Fibroblast of mammary gland (primary cell): Measurements from ENCODE around the gene CNPY4.

Experiments
- DNase-seq: peaks from one replicate; pipeline ENCODE4 v3.0.0-alpha.2; 2010; ENCODE audit warnings: low read depth
- H3K4me3 ChIP-seq: 2 replicates; pipeline ENCODE4 v1.5.1; 2011; ENCODE audit warnings: low read depth, mild to moderate bottlenecking, low read length, moderate library complexity; ENCODE audit not compliant: control insufficient read depth
- TF ChIP-seq, protein P1 (sequence below): conservative IDR thresholded peaks from 2 replicates; pipeline ENCODE4 v1.5.1; 2011; ENCODE audit warnings: low read depth, low read length, inconsistent platforms; ENCODE audit not compliant: control insufficient read depth, insufficient read depth

CNPY4 gene, protein sequence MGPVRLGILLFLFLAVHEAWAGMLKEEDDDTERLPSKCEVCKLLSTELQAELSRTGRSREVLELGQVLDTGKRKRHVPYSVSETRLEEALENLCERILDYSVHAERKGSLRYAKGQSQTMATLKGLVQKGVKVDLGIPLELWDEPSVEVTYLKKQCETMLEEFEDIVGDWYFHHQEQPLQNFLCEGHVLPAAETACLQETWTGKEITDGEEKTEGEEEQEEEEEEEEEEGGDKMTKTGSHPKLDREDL

DNA sequence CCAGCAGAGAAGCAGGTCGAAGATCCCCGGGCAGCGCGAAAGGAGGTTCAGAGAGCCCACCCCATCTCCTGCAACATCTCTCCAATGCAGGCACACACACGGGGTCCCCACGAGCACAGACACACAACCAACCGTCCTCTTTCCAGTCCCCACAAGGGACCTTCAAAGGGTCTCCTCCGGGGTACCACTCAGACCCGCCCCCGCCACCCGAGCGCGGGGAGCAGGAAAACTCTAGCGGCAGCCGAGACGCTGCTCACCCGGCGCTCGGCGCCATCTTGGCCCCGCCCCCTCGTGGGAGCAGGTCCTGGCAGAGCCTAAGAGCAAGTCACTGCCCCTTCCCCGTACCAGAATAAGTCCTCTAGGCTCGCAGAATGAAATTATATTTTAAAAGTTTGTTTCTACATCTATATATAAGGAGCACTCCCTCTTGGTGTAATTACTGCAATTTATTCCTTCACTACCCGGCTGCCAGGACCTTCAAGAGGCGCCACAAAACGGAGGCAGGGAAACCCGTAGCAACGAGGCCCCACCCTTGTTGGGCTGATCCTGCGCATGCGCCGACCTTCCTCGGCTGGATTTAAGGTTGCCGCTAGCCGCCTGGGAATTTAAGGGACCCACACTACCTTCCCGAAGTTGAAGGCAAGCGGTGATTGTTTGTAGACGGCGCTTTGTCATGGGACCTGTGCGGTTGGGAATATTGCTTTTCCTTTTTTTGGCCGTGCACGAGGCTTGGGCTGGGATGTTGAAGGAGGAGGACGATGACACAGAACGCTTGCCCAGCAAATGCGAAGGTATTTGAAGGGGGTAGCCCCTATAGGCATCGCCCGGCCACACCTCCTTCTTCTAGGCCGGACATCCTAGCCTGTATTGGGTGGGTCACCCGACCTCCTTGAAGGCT is at the start of gene CNPY4, which contains the start of gene TAF6:
Gene CNPY4 (plus strand): TSS at position 563 of the 898 bp plus-strand sequence. CDS start 111 bp downstream, at position 674.
Gene TAF6 (minus strand): TSS at position 287 of the 898 bp plus-strand sequence. CDS start 5,149 bp downstream, outside the sequence.
- TF ChIP-seq, protein P1, sequence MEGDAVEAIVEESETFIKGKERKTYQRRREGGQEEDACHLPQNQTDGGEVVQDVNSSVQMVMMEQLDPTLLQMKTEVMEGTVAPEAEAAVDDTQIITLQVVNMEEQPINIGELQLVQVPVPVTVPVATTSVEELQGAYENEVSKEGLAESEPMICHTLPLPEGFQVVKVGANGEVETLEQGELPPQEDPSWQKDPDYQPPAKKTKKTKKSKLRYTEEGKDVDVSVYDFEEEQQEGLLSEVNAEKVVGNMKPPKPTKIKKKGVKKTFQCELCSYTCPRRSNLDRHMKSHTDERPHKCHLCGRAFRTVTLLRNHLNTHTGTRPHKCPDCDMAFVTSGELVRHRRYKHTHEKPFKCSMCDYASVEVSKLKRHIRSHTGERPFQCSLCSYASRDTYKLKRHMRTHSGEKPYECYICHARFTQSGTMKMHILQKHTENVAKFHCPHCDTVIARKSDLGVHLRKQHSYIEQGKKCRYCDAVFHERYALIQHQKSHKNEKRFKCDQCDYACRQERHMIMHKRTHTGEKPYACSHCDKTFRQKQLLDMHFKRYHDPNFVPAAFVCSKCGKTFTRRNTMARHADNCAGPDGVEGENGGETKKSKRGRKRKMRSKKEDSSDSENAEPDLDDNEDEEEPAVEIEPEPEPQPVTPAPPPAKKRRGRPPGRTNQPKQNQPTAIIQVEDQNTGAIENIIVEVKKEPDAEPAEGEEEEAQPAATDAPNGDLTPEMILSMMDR: no peak
- peak within 1 kb of the TSS; percentile 97 for H3K4me3 ChIP-seq
- DNase-seq: peak; percentile 95

DNA sequence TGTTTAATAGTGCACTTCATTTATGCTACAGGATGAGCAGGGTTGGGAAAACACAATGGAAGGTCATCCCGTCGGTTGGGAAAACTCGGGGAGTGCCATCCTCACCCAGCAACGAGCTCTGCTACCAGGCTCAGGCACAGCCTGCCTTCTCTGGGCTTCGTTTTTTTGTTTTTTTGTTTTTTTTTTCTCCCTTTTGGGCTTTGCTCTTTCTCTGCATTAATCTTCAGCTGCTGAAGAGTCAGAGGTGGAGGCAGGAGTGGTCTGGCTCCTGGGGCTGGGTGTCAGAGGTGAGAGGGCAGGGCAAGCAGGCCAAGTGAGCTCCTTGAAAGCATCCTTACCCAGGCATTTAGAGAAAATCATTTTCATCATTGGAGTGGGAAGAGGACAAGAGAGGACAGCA is 49.4 kb upstream of the CNPY4 start:
- TF ChIP-seq, protein P1: no peak
- no peak overlapping the region for H3K4me3 ChIP-seq
- no peak for DNase-seq

DNA sequence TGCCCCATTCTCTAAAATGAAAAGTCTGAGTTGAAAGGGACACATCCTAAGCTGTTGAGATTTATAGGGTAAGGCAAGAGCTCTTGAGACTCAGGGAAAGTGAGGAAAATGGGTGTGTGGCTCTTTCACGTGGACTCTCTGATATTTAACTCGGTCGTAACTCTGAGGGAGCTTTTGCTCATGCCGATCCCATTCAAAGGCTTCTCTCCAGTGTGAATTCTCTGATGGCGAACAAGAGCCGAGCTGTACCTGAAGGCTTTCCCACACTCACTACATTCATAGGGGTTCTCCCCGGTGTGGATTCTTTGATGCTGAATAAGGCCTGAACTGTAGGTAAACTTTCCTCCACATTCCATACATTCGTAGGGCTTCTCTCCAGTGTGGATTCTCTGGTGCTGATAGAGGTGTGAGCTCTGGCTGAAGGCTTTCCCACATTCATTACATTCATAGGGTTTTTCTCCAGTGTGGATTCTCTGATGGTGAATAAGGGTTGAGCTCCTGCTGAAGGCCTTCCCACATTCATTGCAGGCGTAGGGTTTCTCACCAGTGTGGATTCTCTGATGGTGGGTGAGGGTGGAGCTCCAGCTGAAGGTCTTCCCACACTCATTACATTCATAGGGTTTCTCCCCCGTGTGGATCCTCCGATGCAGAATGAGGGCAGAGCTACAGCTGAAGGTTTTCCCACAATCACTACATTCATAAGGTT is 48.3 kb upstream of the CNPY4 start:
- no peak for DNase-seq
- H3K4me3 ChIP-seq: no peak overlapping the region
- TF ChIP-seq, protein P1: no peak

DNA sequence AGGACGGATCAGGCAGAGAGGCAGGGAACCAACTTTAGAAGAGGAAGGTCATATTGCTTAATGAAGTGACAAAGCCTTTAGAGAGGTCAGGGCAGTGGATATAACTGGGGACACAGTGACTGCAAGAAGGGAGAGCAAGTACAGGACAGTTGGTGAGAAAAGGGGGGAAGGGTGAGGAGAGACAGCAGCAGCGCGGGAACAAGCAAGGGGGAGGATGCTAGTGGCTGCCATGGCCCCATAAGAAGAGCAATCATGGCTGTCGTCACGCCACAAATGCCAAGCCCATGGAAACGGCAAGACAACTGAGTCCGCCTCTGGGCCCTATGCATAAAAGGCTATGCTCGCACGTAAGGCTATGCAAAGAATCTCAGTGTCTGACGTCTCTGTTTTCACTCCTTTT is 47.0 kb upstream of the CNPY4 start:
- no peak overlapping the region for H3K4me3 ChIP-seq
- DNase-seq: no peak
- TF ChIP-seq, protein P1: no peak

DNA sequence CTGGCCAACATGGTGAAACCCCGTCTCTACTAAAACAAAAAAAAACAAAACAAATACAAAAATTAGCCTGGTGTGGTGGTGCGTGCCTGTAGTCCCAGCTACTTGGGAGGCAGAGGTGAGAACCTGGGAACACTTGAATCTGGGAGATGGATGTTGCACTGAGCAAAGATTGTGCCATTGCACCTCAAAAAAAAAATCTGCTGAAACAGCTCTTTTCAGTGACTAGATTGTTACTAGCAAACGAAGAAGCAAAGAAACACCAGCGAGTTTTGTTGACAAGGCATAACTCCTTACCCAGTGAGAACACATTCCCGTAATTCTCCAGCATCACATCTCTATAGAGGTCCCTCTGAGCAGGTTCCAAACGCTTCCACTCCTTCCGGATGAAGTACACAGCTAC is 44.6 kb upstream of the CNPY4 start:
- DNase-seq: no peak

DNA sequence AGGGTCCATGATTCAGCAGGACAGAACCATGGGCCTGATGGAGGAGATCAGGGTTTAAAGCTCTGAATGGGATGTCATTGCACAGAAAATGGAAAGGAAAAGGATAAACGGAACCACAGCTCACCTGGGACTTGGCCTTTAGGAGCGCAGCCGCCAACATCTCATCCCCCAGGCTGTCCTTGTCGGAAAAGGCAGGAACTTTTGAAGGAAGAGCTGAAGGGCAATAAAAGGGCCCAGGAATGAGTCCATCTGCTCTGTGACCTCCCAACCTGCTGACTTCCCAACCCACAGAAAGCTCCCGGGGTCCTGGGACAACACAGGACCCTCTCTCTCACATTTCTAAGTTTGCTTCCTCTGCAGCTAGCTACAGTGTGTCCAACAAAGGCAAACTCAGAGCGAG is 44.0 kb upstream of the CNPY4 start:
- TF ChIP-seq, protein P1: no peak
- DNase-seq: no peak
- H3K4me3 ChIP-seq: no peak overlapping the region

More for the DNA sequence above, 44.6 kb upstream of the CNPY4 start:
- TF ChIP-seq, protein P1: no peak
- H3K4me3 ChIP-seq: no peak overlapping the region
